ENCODE measurements around the gene PLXND1. TPM values are rescaled to one million over a fixed set of nuclear protein-coding genes. Genes with fewer than 3 reads are reported as not detected.
A peak's percentile ranks its signal among the peaks of the same experiment; 100 is the strongest.

Gene PLXND1
- total and polyA plus RNA-seq, 2 donors (not counting 1 experiment from before 2014, with no cell fraction given): 89.6 to 109 TPM

- no peak overlapping the region for H3K9ac ChIP-seq (ENCODE audit: insufficient read depth, low read length)
- no peak overlapping the region for H3K4me2 ChIP-seq (ENCODE audit: extremely low read depth, insufficient read depth, low read length)
- H3K9me3 ChIP-seq (ENCODE audit: control insufficient read depth, insufficient read depth, low read depth, low read length): no peaks in the 10 kb centered on the region
- no peak overlapping the region for H2AFZ ChIP-seq (ENCODE audit: low read length)
- peaks cover 8% of the 10 kb centered on the region for H3K4me1 ChIP-seq (ENCODE audit: control insufficient read depth, extremely low read depth, insufficient read depth, low read length)
- no peaks in the 10 kb centered on the region for H3K27me3 ChIP-seq (ENCODE audit: control insufficient read depth, insufficient read depth, low read length)
- H3K27ac ChIP-seq (ENCODE audit: insufficient read depth, low read length): no peak overlapping the region
- no peaks in the 10 kb centered on the region for H3K36me3 ChIP-seq (ENCODE audit: control insufficient read depth, insufficient read depth, low read length)
- no peaks in the 10 kb centered on the region for H4K20me1 ChIP-seq (ENCODE audit: control insufficient read depth, extremely low read depth, insufficient read depth, low read length)
- no peaks in the 10 kb centered on the region for H3K79me2 ChIP-seq (ENCODE audit: control insufficient read depth, insufficient read depth, low read length)
- H3K4me3 ChIP-seq (replicated peaks in 1 of 4; ENCODE audit: control extremely low read depth in 1 of 4, insufficient read depth in 1 of 4, low read depth in 3 of 4, low read length in 4 of 4): no peak overlapping the region
- DNase-seq (ENCODE audit: low read depth in 2 of 2): no peak
- TF ChIP-seq CTCF (conservative IDR thresholded peaks at IDR 0.05 in 1 of 2, IDR thresholded peaks at IDR 0.05 in 1 of 2; ENCODE audit: low read depth in 1 of 2, low read length in 2 of 2): no peak
- TF ChIP-seq EZH2 (IDR thresholded peaks at IDR 0.05; ENCODE audit: low read length, missing control alignments): no peak
These were observed 11.1 kb upstream of the PLXND1 start for GRCh38 chr3:129617381-129618185.

GRCh38 chr3:129616713-129617112, 10.2 kb upstream of the PLXND1 start:
- Histone ChIP-seq H3K36me3 (ENCODE audit: control insufficient read depth, insufficient read depth, low read length) (no peaks in the 10 kb centered on the region), H3K9me3 (ENCODE audit: control insufficient read depth, insufficient read depth, low read depth, low read length) (no peaks in the 10 kb centered on the region), H4K20me1 (ENCODE audit: control insufficient read depth, extremely low read depth, insufficient read depth, low read length) (no peaks in the 10 kb centered on the region), H3K79me2 (ENCODE audit: control insufficient read depth, insufficient read depth, low read length) (no peaks in the 10 kb centered on the region), H2AFZ (ENCODE audit: low read length) (no peak overlapping the region), H3K4me1 (ENCODE audit: control insufficient read depth, extremely low read depth, insufficient read depth, low read length) (peaks cover 8% of the 10 kb centered on the region), H3K27ac (ENCODE audit: insufficient read depth, low read length) (no peak overlapping the region), H3K27me3 (ENCODE audit: control insufficient read depth, insufficient read depth, low read length) (no peaks in the 10 kb centered on the region), H3K4me3 (replicated peaks in 1 of 4; ENCODE audit: control extremely low read depth in 1 of 4, insufficient read depth in 1 of 4, low read depth in 3 of 4, low read length in 4 of 4) (no peak overlapping the region), H3K4me2 (ENCODE audit: extremely low read depth, insufficient read depth, low read length) (no peak overlapping the region), H3K9ac (ENCODE audit: insufficient read depth, low read length) (no peak overlapping the region)
- DNase-seq (ENCODE audit: low read depth in 2 of 2): peak; percentile 50 to 55
- TF ChIP-seq EZH2 (IDR thresholded peaks at IDR 0.05; ENCODE audit: low read length, missing control alignments) (no peak), CTCF (conservative IDR thresholded peaks at IDR 0.05 in 1 of 2, IDR thresholded peaks at IDR 0.05 in 1 of 2; ENCODE audit: low read depth in 1 of 2, low read length in 2 of 2) (no peak)

GRCh38 chr3:129616291-129616690, 9.8 kb upstream of the PLXND1 start:
- Histone ChIP-seq H3K4me3 (replicated peaks in 1 of 4; ENCODE audit: control extremely low read depth in 1 of 4, insufficient read depth in 1 of 4, low read depth in 3 of 4, low read length in 4 of 4) (no peak overlapping the region), H2AFZ (ENCODE audit: low read length) (no peak overlapping the region), H3K36me3 (ENCODE audit: control insufficient read depth, insufficient read depth, low read length) (no peaks in the 10 kb centered on the region), H3K9me3 (ENCODE audit: control insufficient read depth, insufficient read depth, low read depth, low read length) (no peaks in the 10 kb centered on the region), H3K4me1 (ENCODE audit: control insufficient read depth, extremely low read depth, insufficient read depth, low read length) (peaks cover 8% of the 10 kb centered on the region), H4K20me1 (ENCODE audit: control insufficient read depth, extremely low read depth, insufficient read depth, low read length) (no peaks in the 10 kb centered on the region), H3K27ac (ENCODE audit: insufficient read depth, low read length) (no peak overlapping the region), H3K9ac (ENCODE audit: insufficient read depth, low read length) (no peak overlapping the region), H3K27me3 (ENCODE audit: control insufficient read depth, insufficient read depth, low read length) (no peaks in the 10 kb centered on the region), H3K4me2 (ENCODE audit: extremely low read depth, insufficient read depth, low read length) (no peak overlapping the region), H3K79me2 (ENCODE audit: control insufficient read depth, insufficient read depth, low read length) (no peaks in the 10 kb centered on the region)
- no peak for DNase-seq (ENCODE audit: low read depth in 2 of 2)
- no peak for TF ChIP-seq CTCF (conservative IDR thresholded peaks at IDR 0.05 in 1 of 2, IDR thresholded peaks at IDR 0.05 in 1 of 2; ENCODE audit: low read depth in 1 of 2, low read length in 2 of 2)
- TF ChIP-seq EZH2 (IDR thresholded peaks at IDR 0.05; ENCODE audit: low read length, missing control alignments): no peak

Data from fibroblast of lung (primary cell).